Muscle of leg (tissue), 11 donors: Measurements from ENCODE around the gene SLC35C1. TPM values are rescaled to one million over a fixed set of nuclear protein-coding genes. Genes with fewer than 3 reads are reported as not detected.

Experiments
- DNase-seq: peaks from one replicate; pipeline ENCODE4 v3.0.0; 2013
- H3K27ac ChIP-seq: one replicate; pipeline ENCODE4 v1.5.1; 2013; ENCODE audit warnings: mild to moderate bottlenecking, low read length, control low read depth
- H3K27me3 ChIP-seq: one replicate; pipeline ENCODE4 v1.6.1; 2013; ENCODE audit warnings: low read length; ENCODE audit not compliant: control insufficient read depth, insufficient read depth
- H3K36me3 ChIP-seq: one replicate; pipeline ENCODE4 v1.6.1; 2013; ENCODE audit warnings: low read length; ENCODE audit not compliant: control insufficient read depth, insufficient read depth
- H3K4me1 ChIP-seq: one replicate; pipeline ENCODE4 v1.6.1; 2013; ENCODE audit warnings: low read length; ENCODE audit not compliant: control insufficient read depth, insufficient read depth
- H3K4me3 ChIP-seq: one replicate; pipeline ENCODE4 v1.5.1; 2013; ENCODE audit warnings: low read length, control low read depth
- H3K9me3 ChIP-seq: replicated peaks from 2 replicates; pipeline ENCODE4 v1.6.1; 2013; ENCODE audit warnings: low read depth, low read length; ENCODE audit not compliant: control insufficient read depth
- WGBS: methylation state at CpG from one replicate; pipeline ENCODE4 v1.1.5; 2013; ENCODE audit warnings: missing lambda C conversion rate; ENCODE audit not compliant: insufficient coverage; 5-methylcytosine and 5-hydroxymethylcytosine counted together
- polyA plus RNA-seq, 8 donors: library from polyadenylated mRNA; unstranded; fragments of 120-200 nt; gene quantifications; one replicate each; pipeline versions ENCODE4 v1.2.1 to v1.2.3, GENCODE V29; 2013; ENCODE audit warnings: inconsistent platforms in 1 of 8, low replicate concordance in 1 of 8; ENCODE audit not compliant: insufficient read length in 8 of 8, insufficient read depth in 1 of 8
- total RNA-seq: library from RNA; stranded (reverse); fragments of 120-200 nt; gene quantifications from one replicate; pipeline ENCODE4 v1.2.4, GENCODE V29; 2013

SLC35C1 gene
- total and polyA plus RNA-seq, 9 donors = 2.9 to 11.6 (median 8.6) TPM

GRCh38 chr11:45778341-45778740 lies 26.6 kb upstream of the SLC35C1 start:
- H3K4me3 ChIP-seq = no peak overlapping the region
- peaks cover 2% of the 10 kb centered on the region for H3K27me3 ChIP-seq
- no CpG with 5 or more reads among the region's 6 CpGs for WGBS
- no peaks in the 10 kb centered on the region for H3K9me3 ChIP-seq
- no peak overlapping the region for H3K27ac ChIP-seq
- no peaks in the 10 kb centered on the region for H3K36me3 ChIP-seq
- no peaks in the 10 kb centered on the region for H3K4me1 ChIP-seq
- no peak for DNase-seq

- no peaks in the 10 kb centered on the region for H3K9me3 ChIP-seq
- no peak overlapping the region for H3K27ac ChIP-seq
- H3K36me3 ChIP-seq = no peaks in the 10 kb centered on the region
- H3K4me3 ChIP-seq = no peak overlapping the region
- no peaks in the 10 kb centered on the region for H3K27me3 ChIP-seq
- 93% methylated on average over 3 of the region's 5 CpGs for WGBS
- H3K4me1 ChIP-seq = no peaks in the 10 kb centered on the region
- DNase-seq = no peak
These were observed 25.3 kb upstream of the SLC35C1 start for GRCh38 chr11:45779602-45780001.

DNA sequence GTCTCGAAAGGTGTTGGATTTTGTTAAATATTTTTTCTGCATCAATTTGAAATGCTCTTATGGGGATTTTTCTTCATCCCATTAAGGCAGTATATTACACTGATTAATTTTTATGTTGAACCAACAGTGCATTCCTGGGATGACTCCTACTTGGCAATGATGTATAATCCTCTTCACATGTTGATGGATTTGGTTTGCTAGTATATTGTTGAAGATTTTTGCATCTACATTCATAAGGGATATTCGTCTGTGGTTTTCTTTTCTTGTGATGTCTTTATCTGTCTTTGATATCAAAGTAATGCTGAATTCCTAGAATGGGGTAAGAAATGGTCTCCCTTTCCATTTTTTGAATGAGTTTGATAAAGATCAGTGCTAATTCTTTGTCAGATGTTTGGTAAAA lies 18.7 kb upstream of the SLC35C1 start:
- no peaks in the 10 kb centered on the region for H3K4me1 ChIP-seq
- H3K4me3 ChIP-seq = no peak overlapping the region
- H3K27me3 ChIP-seq = no peaks in the 10 kb centered on the region
- no peaks in the 10 kb centered on the region for H3K36me3 ChIP-seq
- no peak overlapping the region for H3K27ac ChIP-seq
- no peak for DNase-seq
- 80% methylated on average over 1 of the region's 2 CpGs for WGBS
- H3K9me3 ChIP-seq = peaks cover 2% of the 10 kb centered on the region

- no peak overlapping the region for H3K4me3 ChIP-seq
- 71% methylated on average over 1 of the region's 3 CpGs for WGBS
- peaks cover 2% of the 10 kb centered on the region for H3K27me3 ChIP-seq
- no peaks in the 10 kb centered on the region for H3K36me3 ChIP-seq
- no peak overlapping the region for H3K27ac ChIP-seq
- no peak for DNase-seq
- H3K4me1 ChIP-seq = no peaks in the 10 kb centered on the region
- peaks cover 2% of the 10 kb centered on the region for H3K9me3 ChIP-seq
These were observed 16.1 kb upstream of the SLC35C1 start for GRCh38 chr11:45788887-45789286.

GRCh38 chr11:45791524-45791923 lies 13.4 kb upstream of the SLC35C1 start:
- Histone ChIP-seq H3K4me3 (no peak overlapping the region), H3K27ac (no peak overlapping the region), H3K4me1 (no peaks in the 10 kb centered on the region), H3K36me3 (no peaks in the 10 kb centered on the region), H3K9me3 (peaks cover 2% of the 10 kb centered on the region), H3K27me3 (peaks cover 5% of the 10 kb centered on the region)
- no peak for DNase-seq
- WGBS = no CpG with 5 or more reads among the region's 1 CpG

DNA sequence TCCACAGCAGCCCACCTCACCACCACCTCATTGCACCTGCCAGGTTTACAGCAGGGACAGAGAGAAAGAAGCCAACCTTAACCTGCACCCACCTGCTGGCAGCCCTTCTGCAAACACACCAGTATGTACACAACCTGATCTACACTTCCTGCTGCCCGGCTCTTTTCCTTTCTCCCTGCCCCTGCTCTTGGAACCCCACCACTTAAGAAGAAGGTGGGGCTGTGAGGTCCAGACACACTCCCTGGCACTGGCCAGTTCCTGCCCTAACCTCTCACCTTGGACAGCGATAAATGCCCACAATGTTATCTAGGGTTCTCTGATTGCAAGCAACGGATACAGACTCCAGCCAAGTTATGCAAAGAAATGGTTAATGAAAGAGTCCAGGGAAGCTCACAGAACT lies 10.8 kb upstream of the SLC35C1 start:
- H3K27ac ChIP-seq = no peak overlapping the region
- H3K9me3 ChIP-seq = no peaks in the 10 kb centered on the region
- peaks cover 5% of the 10 kb centered on the region for H3K27me3 ChIP-seq
- H3K4me1 ChIP-seq = no peaks in the 10 kb centered on the region
- 43% methylated on average over 1 of the region's 3 CpGs for WGBS
- H3K36me3 ChIP-seq = no peaks in the 10 kb centered on the region
- no peak for DNase-seq
- H3K4me3 ChIP-seq = no peak overlapping the region

- no peak for DNase-seq
- WGBS = 94% methylated on average over 3 of the region's 5 CpGs
- Histone ChIP-seq H3K27me3 (peaks cover 5% of the 10 kb centered on the region), H3K36me3 (no peaks in the 10 kb centered on the region), H3K4me1 (no peaks in the 10 kb centered on the region), H3K4me3 (no peak overlapping the region), H3K27ac (no peak overlapping the region), H3K9me3 (no peaks in the 10 kb centered on the region)
These were observed 9.6 kb upstream of the SLC35C1 start for GRCh38 chr11:45795379-45795778.

DNA sequence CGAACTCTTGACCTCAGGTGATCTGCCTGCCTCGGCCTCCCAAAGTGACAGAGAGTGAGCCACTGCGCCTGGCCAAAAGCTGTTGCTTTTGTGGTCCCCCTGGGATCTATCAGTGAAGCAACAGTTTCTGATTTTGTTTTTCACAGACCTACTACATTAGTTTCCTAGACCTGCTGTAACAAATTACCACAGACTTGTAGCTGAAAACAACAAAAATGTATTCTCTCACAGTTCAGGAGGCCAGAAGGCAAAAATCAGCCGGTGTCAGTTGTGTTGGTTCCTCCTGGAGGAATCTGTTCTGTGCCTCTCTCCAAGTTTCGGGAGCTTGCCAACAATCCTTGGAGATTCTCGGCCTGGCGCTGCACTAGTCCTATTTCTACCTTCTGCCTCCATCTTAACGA lies 8.5 kb upstream of the SLC35C1 start:
- H3K9me3 ChIP-seq = no peaks in the 10 kb centered on the region
- H3K4me1 ChIP-seq = no peaks in the 10 kb centered on the region
- H3K27ac ChIP-seq = no peak overlapping the region
- H3K4me3 ChIP-seq = no peak overlapping the region
- no peak for DNase-seq
- 75% methylated on average over 8 of the region's 8 CpGs for WGBS
- peaks cover 5% of the 10 kb centered on the region for H3K27me3 ChIP-seq
- no peaks in the 10 kb centered on the region for H3K36me3 ChIP-seq

DNA sequence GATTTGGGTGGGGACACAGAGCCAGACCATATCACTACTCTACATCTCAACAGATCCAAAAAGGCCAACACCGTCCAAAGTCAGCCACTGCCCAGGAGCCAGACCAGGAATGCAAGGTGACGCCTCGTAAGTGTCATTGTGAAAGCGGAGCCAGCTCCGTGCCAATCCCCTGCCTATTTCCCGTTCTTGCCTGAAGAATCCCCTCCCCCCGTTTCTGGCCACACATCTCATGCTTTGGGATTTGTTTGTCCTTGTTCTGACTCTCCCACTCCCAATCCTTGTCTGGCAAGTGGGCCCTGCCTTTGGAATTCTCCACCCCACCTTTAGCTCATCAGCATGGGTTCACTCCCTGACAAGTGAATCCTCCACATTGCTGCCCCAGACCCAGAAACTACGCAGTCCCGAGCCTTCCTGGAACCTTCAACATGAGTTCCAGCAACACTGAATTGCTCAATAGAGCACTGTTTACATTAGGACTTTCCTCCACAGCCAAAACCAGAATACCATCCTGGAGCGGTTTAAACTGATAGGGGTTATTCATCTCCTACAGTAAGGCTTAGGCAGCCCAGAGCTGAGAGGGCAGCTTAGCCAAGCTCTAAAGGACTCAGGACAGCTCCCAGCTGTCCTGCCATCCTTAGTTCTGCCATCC lies 6.0 kb upstream of the SLC35C1 start:
- WGBS = 84% methylated on average over 10 of the region's 10 CpGs
- Histone ChIP-seq H3K36me3 (no peaks in the 10 kb centered on the region), H3K9me3 (no peaks in the 10 kb centered on the region), H3K4me3 (no peak overlapping the region), H3K27me3 (peaks cover 3% of the 10 kb centered on the region), H3K4me1 (peaks cover 3% of the 10 kb centered on the region), H3K27ac (no peak overlapping the region)
- DNase-seq = no peak

- WGBS = no CpG with 5 or more reads among the region's 3 CpGs
- no peak for DNase-seq
- Histone ChIP-seq H3K4me3 (no peak overlapping the region), H3K27ac (no peak overlapping the region), H3K27me3 (peaks cover 3% of the 10 kb centered on the region), H3K9me3 (no peaks in the 10 kb centered on the region), H3K4me1 (peaks cover 6% of the 10 kb centered on the region), H3K36me3 (no peaks in the 10 kb centered on the region)
These were observed 5.4 kb upstream of the SLC35C1 start for GRCh38 chr11:45799562-45799961.

DNA sequence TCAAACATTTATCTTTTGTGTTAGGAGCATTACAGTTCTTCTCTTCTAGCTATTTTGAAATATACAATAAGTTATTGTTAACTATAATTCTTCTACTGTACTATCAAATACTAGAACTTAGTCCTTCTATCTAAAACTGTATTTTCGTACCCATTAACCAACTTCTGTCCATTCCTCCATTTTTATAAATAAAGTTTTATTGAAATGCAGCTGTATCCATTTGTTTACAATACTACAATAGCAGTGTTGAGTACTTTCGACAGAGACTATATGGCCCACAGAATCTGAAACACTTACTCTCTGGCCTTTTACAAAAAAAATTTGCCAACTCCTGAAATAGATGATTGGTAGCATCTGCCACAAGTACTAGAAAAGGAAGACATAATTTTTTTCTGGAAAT lies 4.7 kb upstream of the SLC35C1 start:
- H3K4me3 ChIP-seq = no peak overlapping the region
- H3K27ac ChIP-seq = no peak overlapping the region
- H3K4me1 ChIP-seq = peaks cover 8% of the 10 kb centered on the region
- no peak for DNase-seq
- no peaks in the 10 kb centered on the region for H3K36me3 ChIP-seq
- H3K9me3 ChIP-seq = no peaks in the 10 kb centered on the region
- WGBS = no CpG with 5 or more reads among the region's 2 CpGs
- H3K27me3 ChIP-seq = peaks cover 2% of the 10 kb centered on the region
